Hepatocyte (in vitro differentiated cells): ENCODE results near the gene CAPN15. TPM values are rescaled to one million over a fixed set of nuclear protein-coding genes. Genes with fewer than 3 reads are reported as not detected.

Experiments used
- DNase-seq: peaks from one replicate; pipeline ENCODE4 v3.0.0-alpha.2; 2016; ENCODE audit warnings: low spot score
- H2AFZ ChIP-seq: fragments of 200-600 bp; sonication (generic); 2 replicates; pipeline ENCODE4 v1.6.0; 2016; ENCODE audit warnings: antibody characterized with exemption, mild to moderate bottlenecking
- H3K27ac ChIP-seq: fragments of 200-600 bp; sonication (generic); 2 replicates; pipeline ENCODE4 v1.5.1; 2016; ENCODE audit warnings: mild to moderate bottlenecking
- H3K27me3 ChIP-seq: fragments of 200-600 bp; sonication (generic); 2 replicates; pipeline ENCODE4 v1.6.1; 2016
- H3K36me3 ChIP-seq: fragments of 200-600 bp; sonication (generic); replicated peaks from 2 replicates; pipeline ENCODE4 v1.5.1; 2016; ENCODE audit warnings: low read depth; ENCODE audit not compliant: insufficient read depth
- H3K4me1 ChIP-seq: fragments of 200-600 bp; sonication (generic); 2 replicates; pipeline ENCODE4 v1.5.1; 2016; ENCODE audit warnings: mild to moderate bottlenecking, moderate library complexity; ENCODE audit not compliant: insufficient read depth
- H3K4me2 ChIP-seq: fragments of 200-600 bp; sonication (generic); 2 replicates; pipeline ENCODE4 v1.6.0; 2016
- H3K4me3 ChIP-seq: fragments of 200-600 bp; sonication (generic); 2 replicates; pipeline ENCODE4 v1.5.1; 2016; ENCODE audit warnings: mild to moderate bottlenecking
- H3K79me2 ChIP-seq: fragments of 200-600 bp; sonication (generic); 2 replicates; pipeline ENCODE4 v1.6.0; 2017; ENCODE audit warnings: mild to moderate bottlenecking
- H3K9me2 ChIP-seq: fragments of 200-600 bp; sonication (generic); replicated peaks from 2 replicates; pipeline ENCODE4 v1.6.0; 2017; ENCODE audit warnings: mild to moderate bottlenecking; ENCODE audit not compliant: insufficient read depth
- H3K9me3 ChIP-seq: fragments of 200-600 bp; sonication (generic); 2 replicates; pipeline ENCODE4 v1.5.1; 2016; ENCODE audit warnings: low read depth, mild to moderate bottlenecking
- H4K20me1 ChIP-seq: fragments of 200-600 bp; sonication (generic); 2 replicates; pipeline ENCODE4 v1.6.0; 2016; ENCODE audit warnings: mild to moderate bottlenecking; ENCODE audit not compliant: insufficient read depth, poor library complexity, severe bottlenecking
- CTCF ChIP-seq: fragments of 200-600 bp; sonication (generic); IDR thresholded peaks from 2 replicates; pipeline ENCODE4 v1.5.1; 2016; ENCODE audit warnings: antibody characterized with exemption, mild to moderate bottlenecking; ENCODE audit not compliant: poor library complexity
- EZH2 ChIP-seq: fragments of 200-600 bp; sonication (generic); IDR thresholded peaks from 2 replicates; pipeline ENCODE4 v1.6.1; 2016; ENCODE audit warnings: antibody characterized with exemption, mild to moderate bottlenecking, borderline replicate concordance
- EZH2phosphoT487 ChIP-seq: fragments of 200-600 bp; sonication (generic); IDR thresholded peaks from one replicate; pipeline ENCODE4 v1.6.1; 2018; ENCODE audit warnings: antibody characterized with exemption, mild to moderate bottlenecking, low read depth, moderate library complexity; ENCODE audit not compliant: unreplicated experiment, severe bottlenecking
- WGBS: methylation state at CpG from one replicate; pipeline ENCODE4 v1.1.6; 2016; ENCODE audit warnings: low lambda C conversion rate; ENCODE audit errors: missing lambda C conversion rate; 5-methylcytosine and 5-hydroxymethylcytosine counted together
- polyA plus RNA-seq: library from polyadenylated mRNA; unstranded; fragments of >200 nt; fragmentation: Nextera tagmentation; extraction: Ambion mirVana; gene quantifications from 2 replicates; pipeline ENCODE4 v1.2.1, GENCODE V29; 2016
- total RNA-seq: library from RNA; depleted of rRNA; stranded (reverse); fragments of >200 nt; gene quantifications from 2 replicates; pipeline ENCODE4 v1.2.3, GENCODE V29; 2014

The CAPN15 gene
- total and polyA plus RNA-seq, 2 experiments from 2014 or later, result 41.7 to 42.7 TPM

- Histone ChIP-seq H3K4me3 (no peak overlapping the region), H4K20me1 (no peaks in the 10 kb centered on the region), H3K27ac (no peak overlapping the region), H3K79me2 (no peaks in the 10 kb centered on the region), H3K9me3 (no peaks in the 10 kb centered on the region), H3K27me3 (peaks cover 6% of the 10 kb centered on the region), H3K4me1 (no peaks in the 10 kb centered on the region), H2AFZ (no peak overlapping the region), H3K36me3 (no peaks in the 10 kb centered on the region), H3K9me2 (no peaks in the 10 kb centered on the region), H3K4me2 (no peak overlapping the region)
- DNase-seq, result no peak
- 97% methylated on average over 31 of the region's 33 CpGs for WGBS
- TF ChIP-seq EZH2phosphoT487, result no peak
Measured at GRCh38 chr16:553601-554296, 26.2 kb downstream of the CAPN15 start.

GRCh38 chr16:554297-554621 is 26.7 kb downstream of the CAPN15 start:
- H3K79me2 ChIP-seq, result no peaks in the 10 kb centered on the region
- no peak overlapping the region for H3K27ac ChIP-seq
- WGBS, result 88% methylated on average over 11 of the region's 11 CpGs
- H3K9me2 ChIP-seq, result no peaks in the 10 kb centered on the region
- H2AFZ ChIP-seq, result no peak overlapping the region
- TF ChIP-seq CTCF (no peak), EZH2 (no peak), EZH2phosphoT487 (no peak)
- no peak overlapping the region for H3K4me3 ChIP-seq
- H3K27me3 ChIP-seq, result peaks cover 11% of the 10 kb centered on the region
- H3K4me2 ChIP-seq, result no peak overlapping the region
- no peak for DNase-seq
- H3K4me1 ChIP-seq, result no peaks in the 10 kb centered on the region
- H4K20me1 ChIP-seq, result no peaks in the 10 kb centered on the region
- H3K9me3 ChIP-seq, result no peaks in the 10 kb centered on the region
- H3K36me3 ChIP-seq, result no peaks in the 10 kb centered on the region

GRCh38 chr16:554640-555365 is 27.3 kb downstream of the CAPN15 start:
- H4K20me1 ChIP-seq, result no peaks in the 10 kb centered on the region
- no peaks in the 10 kb centered on the region for H3K4me1 ChIP-seq
- no peak overlapping the region for H3K27ac ChIP-seq
- H3K4me3 ChIP-seq, result no peak overlapping the region
- TF ChIP-seq EZH2phosphoT487 (no peak), EZH2 (no peak), CTCF (no peak)
- no peaks in the 10 kb centered on the region for H3K9me2 ChIP-seq
- no peaks in the 10 kb centered on the region for H3K9me3 ChIP-seq
- no peak overlapping the region for H3K4me2 ChIP-seq
- WGBS, result 88% methylated on average over 26 of the region's 54 CpGs
- H3K27me3 ChIP-seq, result peaks cover 17% of the 10 kb centered on the region
- no peak overlapping the region for H2AFZ ChIP-seq
- H3K79me2 ChIP-seq, result no peaks in the 10 kb centered on the region
- no peak for DNase-seq
- H3K36me3 ChIP-seq, result no peaks in the 10 kb centered on the region

GRCh38 chr16:555528-556473 is 28.3 kb downstream of the CAPN15 start:
- no peak for DNase-seq
- no peak for TF ChIP-seq CTCF
- no peak for TF ChIP-seq EZH2phosphoT487
- no peak for TF ChIP-seq EZH2
- H3K4me1 ChIP-seq, result no peaks in the 10 kb centered on the region

More at GRCh38 chr16:555528-556473, 28.3 kb downstream of the CAPN15 start:
- no peaks in the 10 kb centered on the region for H3K36me3 ChIP-seq
- no peak overlapping the region for H3K4me3 ChIP-seq
- peaks cover 19% of the 10 kb centered on the region for H3K27me3 ChIP-seq
- no peaks in the 10 kb centered on the region for H3K9me3 ChIP-seq
- H4K20me1 ChIP-seq, result no peaks in the 10 kb centered on the region
- no peaks in the 10 kb centered on the region for H3K9me2 ChIP-seq
- H3K79me2 ChIP-seq, result no peaks in the 10 kb centered on the region
- WGBS, result 89% methylated on average over 16 of the region's 32 CpGs
- no peak overlapping the region for H3K27ac ChIP-seq
- no peak overlapping the region for H2AFZ ChIP-seq
- H3K4me2 ChIP-seq, result no peak overlapping the region
